ENCODE measurements around the gene OCA2.
"Not testable (repeated sequence)": the region's sequence is repeated elsewhere in the genome, so short reads cannot be mapped to it uniquely, and the experiment has no call there.

OCA2 gene

GRCh38 chr15:27967541-27967940 is 131.6 kb downstream of the OCA2 start:
- no peak for TF ChIP-seq CTCF (IDR thresholded peaks at IDR 0.05; ENCODE audit: control insufficient read depth, extremely low read depth, insufficient read depth)
- no peak for DNase-seq (ENCODE audit: low read depth)
- H3K4me3 ChIP-seq (ENCODE audit: low read depth, low read length), result no peak overlapping the region

- TF ChIP-seq CTCF (IDR thresholded peaks at IDR 0.05; ENCODE audit: control insufficient read depth, extremely low read depth, insufficient read depth), result no peak
- DNase-seq (ENCODE audit: low read depth), result no peak
- no peak overlapping the region for H3K4me3 ChIP-seq (ENCODE audit: low read depth, low read length)
Observed at GRCh38 chr15:27965546-27965945, 133.6 kb downstream of the OCA2 start.

GRCh38 chr15:27961801-27962200 is 137.3 kb downstream of the OCA2 start:
- no peak overlapping the region for H3K4me3 ChIP-seq (ENCODE audit: low read depth, low read length)
- TF ChIP-seq CTCF (IDR thresholded peaks at IDR 0.05; ENCODE audit: control insufficient read depth, extremely low read depth, insufficient read depth), result no peak
- DNase-seq (ENCODE audit: low read depth), result no peak

GRCh38 chr15:27958911-27959578 is 140.1 kb downstream of the OCA2 start:
- no peak for TF ChIP-seq CTCF (IDR thresholded peaks at IDR 0.05; ENCODE audit: control insufficient read depth, extremely low read depth, insufficient read depth)
- H3K4me3 ChIP-seq (ENCODE audit: low read depth, low read length), result no peak overlapping the region
- no peak for DNase-seq (ENCODE audit: low read depth)

GRCh38 chr15:27956285-27956684 is 142.8 kb downstream of the OCA2 start:
- DNase-seq (ENCODE audit: low read depth), result peak; percentile 6
- no peak for TF ChIP-seq CTCF (IDR thresholded peaks at IDR 0.05; ENCODE audit: control insufficient read depth, extremely low read depth, insufficient read depth)
- H3K4me3 ChIP-seq (ENCODE audit: low read depth, low read length), result no peak overlapping the region

- DNase-seq (ENCODE audit: low read depth), result no peak
- TF ChIP-seq CTCF (IDR thresholded peaks at IDR 0.05; ENCODE audit: control insufficient read depth, extremely low read depth, insufficient read depth), result no peak
- no peak overlapping the region for H3K4me3 ChIP-seq (ENCODE audit: low read depth, low read length)
Observed at GRCh38 chr15:27955087-27955486, 144.0 kb downstream of the OCA2 start.

- DNase-seq (ENCODE audit: low read depth); H3K4me3 ChIP-seq (ENCODE audit: low read depth, low read length): not testable (repeated sequence)
Observed at GRCh38 chr15:27952593-27952992, 146.5 kb downstream of the OCA2 start.

Data from LNCaP clone FGC (cell line).